HepG2 (cell line): Measurements from ENCODE around the gene ESRRB. TPM values are rescaled to one million over a fixed set of nuclear protein-coding genes. Genes with fewer than 3 reads are reported as not detected.

Experiments
- ATAC-seq: fragments of 200-7000 bp; cut with Tn5 transposase; 3 replicates; pipeline ENCODE4 v1.9.1; 2020; ENCODE audit warnings: mild to moderate bottlenecking, moderate library complexity
- BruUV-seq: library from RNA; stranded (reverse); fragments of 400-500 nt; replicated peaks from 2 replicates; lab custom pipeline; 2021; lab: Mats Ljungman, UMichigan
- CTCF ChIA-PET: fragments of 300-600 bp; formaldehyde crosslinking; extraction: SDS; loops from one replicate; lab custom pipeline; 2021; ENCODE audit warnings: low total read pairs, inconsistent platforms, low intra/inter-chr PET ratio; lab: Yijun Ruan, JAX
- POLR2A ChIA-PET: fragments of 350-600 bp; sonication (Branson Sonifier 250); formaldehyde crosslinking; loops from one replicate; lab custom pipeline; 2020; ENCODE audit warnings: antibody characterized with exemption, inconsistent platforms; lab: Yijun Ruan, JAX
- DNase-seq: peaks from one replicate; pipeline ENCODE4 v3.0.0-alpha.2; 2015; ENCODE audit warnings: low spot score
- FAIRE-seq: peaks from 3 replicates; lab custom pipeline; 2011; peaks lifted over from hg19 to GRCh38; lab: Jason Lieb, UNC
- H2AFZ ChIP-seq: one replicate; pipeline ENCODE4 v1.6.1; 2011; ENCODE audit warnings: low read length, inconsistent platforms
- H3K27ac ChIP-seq: fragments of 300-600 bp; 3 replicates; pipeline ENCODE4 v1.8.0; 2011; ENCODE audit warnings: mixed run types, mild to moderate bottlenecking, mixed read lengths, low read length, inconsistent platforms; ENCODE audit not compliant: insufficient read depth; ENCODE audit errors: extremely low read length
- H3K27me3 ChIP-seq, 2 experiments: fragments of 200-600 bp in 1 of 2; 2 replicates in 1 of 2; 3 replicates in 1 of 2; pipeline versions ENCODE4 v1.6.0 to v1.8.0; 2011; ENCODE audit warnings: low read length in 2 of 2, mild to moderate bottlenecking in 2 of 2, moderate library complexity in 2 of 2, inconsistent platforms in 1 of 2; ENCODE audit not compliant: insufficient read depth in 2 of 2, control insufficient read depth in 1 of 2
- H3K36me3 ChIP-seq, 2 experiments: fragments of 200-600 bp in 1 of 2; replicated peaks in 1 of 2; 2 replicates in 1 of 2; 3 replicates in 1 of 2; pipeline versions ENCODE4 v1.5.1 to v1.8.0; 2011; ENCODE audit warnings: low read length in 2 of 2, inconsistent platforms in 1 of 2; ENCODE audit not compliant: insufficient read depth in 2 of 2, control insufficient read depth in 1 of 2
- H3K4me1 ChIP-seq: 2 replicates; pipeline ENCODE4 v1.5.1; 2012; ENCODE audit warnings: low read length, inconsistent platforms; ENCODE audit not compliant: insufficient read depth
- H3K4me2 ChIP-seq: 2 replicates; pipeline ENCODE4 v1.6.0; 2011; ENCODE audit warnings: low read depth, low read length, inconsistent platforms
- H3K4me3 ChIP-seq, 3 experiments: fragments of 200-600 bp in 1 of 3; sonication (generic), shearing (Covaris generic) in 1 of 3; replicated peaks in 1 of 3; 2 replicates each; pipeline ENCODE4 v1.5.1; 2011 to 2016; ENCODE audit warnings: low read length in 3 of 3, inconsistent platforms in 2 of 3, low read depth in 2 of 3, mild to moderate bottlenecking in 2 of 3, control low read depth in 1 of 3, mixed read lengths in 1 of 3; ENCODE audit not compliant: insufficient read depth in 1 of 3
- H3K79me2 ChIP-seq: one replicate; pipeline ENCODE4 v1.6.1; 2011; ENCODE audit warnings: low read length, inconsistent platforms; ENCODE audit not compliant: insufficient read depth
- H3K9ac ChIP-seq: 2 replicates; pipeline ENCODE4 v1.6.0; 2011; ENCODE audit warnings: mild to moderate bottlenecking, low read depth, low read length, inconsistent platforms; ENCODE audit not compliant: insufficient read depth
- H3K9me3 ChIP-seq: 2 replicates; pipeline ENCODE4 v1.5.1; 2012; ENCODE audit warnings: mild to moderate bottlenecking, low read length
- H4K20me1 ChIP-seq: 2 replicates; pipeline ENCODE4 v1.6.0; 2011; ENCODE audit warnings: inconsistent platforms, mild to moderate bottlenecking, low read length, moderate library complexity; ENCODE audit not compliant: insufficient read depth
- GATA4 ChIP-seq: sonication (generic); IDR thresholded peaks from 2 replicates; pipeline ENCODE4 v1.6.1; 2016; ENCODE audit warnings: antibody characterized with exemption, low read depth, borderline replicate concordance
- NR2F6 ChIP-seq, 2 experiments: IDR thresholded peaks; 2 replicates each; pipeline ENCODE4 v1.6.1; 2016; ENCODE audit warnings: antibody characterized with exemption in 1 of 2, mild to moderate bottlenecking in 1 of 2
- ZNF274 ChIP-seq: sonication (generic); formaldehyde crosslinking; IDR thresholded peaks from 2 replicates; pipeline ENCODE4 v1.5.1; 2020; ENCODE audit warnings: mild to moderate bottlenecking, missing genetic modification reagents
- ZNF7 ChIP-seq: IDR thresholded peaks from 2 replicates; pipeline ENCODE4 v1.6.1; 2016; ENCODE audit warnings: missing biosample characterization, missing genetic modification reagents
- WGBS: methylation state at CpG from one replicate; pipeline ENCODE4 v1.1.6; 2017; ENCODE audit warnings: low lambda C conversion rate; 5-methylcytosine and 5-hydroxymethylcytosine counted together
- in situ Hi-C: cut with HindIII; loops from 2 replicates; pipeline ENCODE4 v1.10.0; 2017; ENCODE audit warnings: low pct_unique_long_range_greater_than_20kb; ENCODE audit not compliant: extremely low pct_ligation_motif_present
- intact Hi-C: fragments of 100-400 bp; cut with micrococcal nuclease; formaldehyde crosslinking; loops from one replicate; pipeline ENCODE4 v1.10.0; 2022; ENCODE audit not compliant: unreplicated experiment
- polyA plus RNA-seq, 8 experiments: library from polyadenylated mRNA; depleted of rRNA in 3 of 8; stranded (reverse) in 7 of 8; unstranded in 1 of 8; fragments of >200 nt; fragmentation: Illumina TruSeq in 4 of 8; extraction: Trizol in 4 of 8; gene quantifications; 2 replicates each; pipeline versions ENCODE4 v1.2.1 to v1.2.3, GENCODE V29; 2011 to 2016; ENCODE audit warnings: low read depth in 4 of 8, missing spikeins in 1 of 8, mixed read lengths in 1 of 8; ENCODE audit not compliant: insufficient read depth in 1 of 8
- total RNA-seq, 5 experiments: library from RNA; depleted of rRNA; stranded (reverse); fragments of >200 nt; fragmentation: Illumina TruSeq; extraction: Trizol; gene quantifications; 2 replicates each; pipeline ENCODE4 v1.2.3, GENCODE V29; 2016; ENCODE audit warnings: low read depth in 1 of 5
- TF ChIP-seq, protein P1 (sequence below): sonication (generic); formaldehyde crosslinking; IDR thresholded peaks from 2 replicates; pipeline ENCODE4; 2020; ENCODE audit warnings: missing genetic modification reagents, mild to moderate bottlenecking, borderline replicate concordance
- TF ChIP-seq, protein P2 (sequence below): IDR thresholded peaks from 2 replicates; pipeline ENCODE4 v1.6.1; 2016; ENCODE audit warnings: low read depth, borderline replicate concordance
- TF ChIP-seq, protein P3 (sequence below): sonication (generic); formaldehyde crosslinking; IDR thresholded peaks from 2 replicates; pipeline ENCODE4 v1.5.0; 2020; ENCODE audit warnings: missing genetic modification reagents

ESRRB gene
- total and polyA plus RNA-seq, 2 of the 13 experiments (the other 11 are each of a cell fraction or from before 2014, with no cell fraction given) = 0.04 to 0.33 TPM

DNA sequence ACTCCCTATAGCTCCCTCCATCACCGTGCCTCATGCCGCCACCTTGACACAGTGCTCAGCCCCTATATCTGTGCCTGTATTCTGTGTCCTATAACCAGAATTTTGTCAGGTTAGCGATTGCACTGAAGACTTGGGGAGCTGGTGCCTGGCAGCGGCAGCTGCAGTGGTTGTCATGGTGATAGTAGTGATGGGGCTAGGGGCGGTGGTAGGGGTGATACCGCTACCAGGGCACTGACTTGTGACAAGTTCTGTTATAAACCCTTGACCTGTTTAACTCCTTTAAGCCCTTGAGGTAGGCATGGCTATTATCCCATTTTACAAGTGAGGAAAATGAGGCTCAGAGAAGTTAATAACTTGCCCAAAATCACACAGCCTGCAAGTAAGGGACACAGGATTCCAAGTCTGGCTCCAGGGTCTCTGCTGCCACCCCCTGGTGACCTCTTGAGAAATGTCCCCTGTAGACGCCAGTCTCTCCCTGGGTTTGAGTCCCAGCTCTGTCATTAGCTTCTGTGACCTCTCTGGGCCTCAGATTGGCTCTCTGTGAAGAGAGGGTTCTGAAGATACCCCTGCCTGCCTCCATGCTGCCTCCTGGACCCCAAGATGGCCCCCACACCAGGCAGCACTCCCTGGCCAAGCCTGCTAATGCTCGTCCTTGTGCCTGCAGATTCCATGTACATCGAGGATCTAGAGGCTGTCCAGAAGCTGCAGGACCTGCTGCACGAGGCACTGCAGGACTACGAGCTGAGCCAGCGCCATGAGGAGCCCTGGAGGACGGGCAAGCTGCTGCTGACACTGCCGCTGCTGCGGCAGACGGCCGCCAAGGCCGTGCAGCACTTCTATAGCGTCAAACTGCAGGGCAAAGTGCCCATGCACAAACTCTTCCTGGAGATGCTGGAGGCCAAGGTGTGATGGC lies 121.9 kb downstream of the ESRRB start (continued):
- TF ChIP-seq NR2F6 (IDR thresholded peaks at IDR 0.05) (peak; percentile 59), NR2F6 (CRISPR knock-in tag; IDR thresholded peaks at IDR 0.05) (peak; percentile 55; the same call in 1 of the 2 replicates), ZNF274 (CRISPR knock-in tag) (no peak)
- TF ChIP-seq, all 625 proteins: peak for 4

DNA sequence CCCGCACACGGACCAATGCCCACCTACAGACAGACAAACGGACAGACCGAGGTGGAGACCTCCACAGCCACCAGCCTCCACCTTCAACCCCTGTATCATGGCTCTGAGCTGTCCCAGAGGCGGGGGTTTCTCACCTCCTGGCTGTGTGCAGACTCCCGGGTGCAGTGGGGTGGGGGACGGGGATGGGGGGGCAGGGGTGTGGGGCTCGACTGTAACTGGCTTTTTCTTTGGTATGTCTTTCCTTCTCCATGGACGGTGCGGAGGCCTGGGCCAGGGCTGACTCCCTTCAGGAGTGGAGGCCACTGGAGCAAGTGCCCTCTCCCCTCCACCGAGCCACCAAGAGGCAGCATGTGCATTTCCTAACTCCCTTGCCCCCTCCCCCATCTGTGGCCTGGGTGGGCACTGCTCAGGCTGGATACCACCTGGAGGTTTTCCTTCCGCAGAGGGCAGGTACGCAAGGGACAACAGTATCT lies 122.6 kb downstream of the ESRRB start:
- Histone ChIP-seq H3K27me3 (peaks cover 2 to 7% of the 10 kb centered on the region in 2 experiments; a peak in 2 of 5 replicates), H3K4me2 (no peak overlapping the region), H3K79me2 (no peaks in the 10 kb centered on the region), H3K36me3 (no peaks in the 10 kb centered on the region), H3K9me3 (no peaks in the 10 kb centered on the region), H3K4me3 (no peak overlapping the region), H3K4me1 (no peaks in the 10 kb centered on the region), H3K9ac (no peak overlapping the region), H2AFZ (no peak overlapping the region), H3K27ac (no peak overlapping the region), H4K20me1 (no peaks in the 10 kb centered on the region)
- no TSS peak for BruUV-seq
- ChIA-PET POLR2A (no interaction called here), CTCF (interaction anchor here (1.6 kb wide), 1 partner anchor 448 kb away, joined by 6 read pairs; no protein-coding TSS in a partner anchor)
- in situ Hi-C loops (no loop called here), intact Hi-C loops (no loop called here)
- ATAC-seq = no peak
- no peak for FAIRE-seq
- 40% methylated on average over 6 of the region's 13 CpGs for WGBS
- TF ChIP-seq, protein P1, sequence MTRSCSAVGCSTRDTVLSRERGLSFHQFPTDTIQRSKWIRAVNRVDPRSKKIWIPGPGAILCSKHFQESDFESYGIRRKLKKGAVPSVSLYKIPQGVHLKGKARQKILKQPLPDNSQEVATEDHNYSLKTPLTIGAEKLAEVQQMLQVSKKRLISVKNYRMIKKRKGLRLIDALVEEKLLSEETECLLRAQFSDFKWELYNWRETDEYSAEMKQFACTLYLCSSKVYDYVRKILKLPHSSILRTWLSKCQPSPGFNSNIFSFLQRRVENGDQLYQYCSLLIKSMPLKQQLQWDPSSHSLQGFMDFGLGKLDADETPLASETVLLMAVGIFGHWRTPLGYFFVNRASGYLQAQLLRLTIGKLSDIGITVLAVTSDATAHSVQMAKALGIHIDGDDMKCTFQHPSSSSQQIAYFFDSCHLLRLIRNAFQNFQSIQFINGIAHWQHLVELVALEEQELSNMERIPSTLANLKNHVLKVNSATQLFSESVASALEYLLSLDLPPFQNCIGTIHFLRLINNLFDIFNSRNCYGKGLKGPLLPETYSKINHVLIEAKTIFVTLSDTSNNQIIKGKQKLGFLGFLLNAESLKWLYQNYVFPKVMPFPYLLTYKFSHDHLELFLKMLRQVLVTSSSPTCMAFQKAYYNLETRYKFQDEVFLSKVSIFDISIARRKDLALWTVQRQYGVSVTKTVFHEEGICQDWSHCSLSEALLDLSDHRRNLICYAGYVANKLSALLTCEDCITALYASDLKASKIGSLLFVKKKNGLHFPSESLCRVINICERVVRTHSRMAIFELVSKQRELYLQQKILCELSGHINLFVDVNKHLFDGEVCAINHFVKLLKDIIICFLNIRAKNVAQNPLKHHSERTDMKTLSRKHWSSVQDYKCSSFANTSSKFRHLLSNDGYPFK (CRISPR knock-in tag) = no peak
- TF ChIP-seq, protein P2, sequence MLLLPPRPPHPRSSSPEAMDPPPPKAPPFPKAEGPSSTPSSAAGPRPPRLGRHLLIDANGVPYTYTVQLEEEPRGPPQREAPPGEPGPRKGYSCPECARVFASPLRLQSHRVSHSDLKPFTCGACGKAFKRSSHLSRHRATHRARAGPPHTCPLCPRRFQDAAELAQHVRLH (CRISPR knock-in tag) = no peak
- TF ChIP-seq ZNF7 = no peak
- no peak for TF ChIP-seq GATA4
- TF ChIP-seq, protein P3, sequence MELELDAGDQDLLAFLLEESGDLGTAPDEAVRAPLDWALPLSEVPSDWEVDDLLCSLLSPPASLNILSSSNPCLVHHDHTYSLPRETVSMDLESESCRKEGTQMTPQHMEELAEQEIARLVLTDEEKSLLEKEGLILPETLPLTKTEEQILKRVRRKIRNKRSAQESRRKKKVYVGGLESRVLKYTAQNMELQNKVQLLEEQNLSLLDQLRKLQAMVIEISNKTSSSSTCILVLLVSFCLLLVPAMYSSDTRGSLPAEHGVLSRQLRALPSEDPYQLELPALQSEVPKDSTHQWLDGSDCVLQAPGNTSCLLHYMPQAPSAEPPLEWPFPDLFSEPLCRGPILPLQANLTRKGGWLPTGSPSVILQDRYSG (CRISPR knock-in tag) = no peak
- no peak for DNase-seq
